Kidney epithelial cell (primary cell): ENCODE data around the gene MOV10L1. TPM values are rescaled to one million over a fixed set of nuclear protein-coding genes. Genes with fewer than 3 reads are reported as not detected.

ENCODE experiments used
- DNase-seq: peaks from one replicate; pipeline ENCODE4 v3.0.0-alpha.2; 2010; ENCODE audit warnings: low read depth
- H3K27me3 ChIP-seq: 2 replicates; pipeline ENCODE4 v1.6.0; 2011; ENCODE audit warnings: low read length; ENCODE audit not compliant: control insufficient read depth, insufficient read depth
- H3K36me3 ChIP-seq: 2 replicates; pipeline ENCODE4 v1.5.1; 2011; ENCODE audit warnings: low read length; ENCODE audit not compliant: control insufficient read depth, insufficient read depth
- H3K4me3 ChIP-seq: 2 replicates; pipeline ENCODE4 v1.5.1; 2011; ENCODE audit warnings: low read depth, mild to moderate bottlenecking, control low read depth, low read length
- CTCF ChIP-seq: IDR thresholded peaks from 2 replicates; pipeline ENCODE4 v1.5.1; 2011; ENCODE audit warnings: mild to moderate bottlenecking, moderate library complexity, low read length, control low read depth, inconsistent platforms; ENCODE audit not compliant: insufficient read depth, poor library complexity, severe bottlenecking
- total RNA-seq: library from RNA; depleted of rRNA; stranded (reverse); fragments of >200 nt; gene quantifications from 2 replicates; pipeline ENCODE4 v1.2.3, GENCODE V29; 2015

The MOV10L1 gene
- total RNA-seq, 1 donor from 2014 or later, result 1.7 TPM

GRCh38 chr22:50089231-50089630 lies 575 bp upstream of the MOV10L1 start:
- no peak for DNase-seq
- no peak for TF ChIP-seq CTCF

GRCh38 chr22:50090412-50090714 lies 557 bp downstream of the MOV10L1 start:
- peaks cover 5% of the 10 kb centered on the region for H3K27me3 ChIP-seq
- DNase-seq, result no peak
- no peak overlapping the region for H3K4me3 ChIP-seq
- no peak for TF ChIP-seq CTCF
- H3K36me3 ChIP-seq, result no peaks in the 10 kb centered on the region

More at GRCh38 chr22:50089231-50089630, 575 bp upstream of the MOV10L1 start:
- Histone ChIP-seq H3K4me3 (no peak overlapping the region), H3K27me3 (peaks cover 7% of the 10 kb centered on the region), H3K36me3 (no peaks in the 10 kb centered on the region)

- DNase-seq, result no peak
- H3K36me3 ChIP-seq, result no peaks in the 10 kb centered on the region
- TF ChIP-seq CTCF, result no peak
- H3K27me3 ChIP-seq, result peaks cover 5% of the 10 kb centered on the region
- no peak overlapping the region for H3K4me3 ChIP-seq
These were observed 1.4 kb downstream of the MOV10L1 start for GRCh38 chr22:50091092-50091768.

GRCh38 chr22:50092342-50092741 lies 2.5 kb downstream of the MOV10L1 start:
- TF ChIP-seq CTCF, result no peak
- Histone ChIP-seq H3K4me3 (no peak overlapping the region), H3K27me3 (peaks cover 5% of the 10 kb centered on the region), H3K36me3 (no peaks in the 10 kb centered on the region)
- DNase-seq, result no peak

GRCh38 chr22:50098052-50098451 lies 8.2 kb downstream of the MOV10L1 start:
- Histone ChIP-seq H3K4me3 (no peak overlapping the region), H3K27me3 (no peaks in the 10 kb centered on the region), H3K36me3 (no peaks in the 10 kb centered on the region)
- no peak for TF ChIP-seq CTCF
- no peak for DNase-seq

GRCh38 chr22:50101870-50102565 lies 12.2 kb downstream of the MOV10L1 start:
- no peaks in the 10 kb centered on the region for H3K27me3 ChIP-seq
- no peak for DNase-seq
- no peak overlapping the region for H3K4me3 ChIP-seq
- no peaks in the 10 kb centered on the region for H3K36me3 ChIP-seq
- no peak for TF ChIP-seq CTCF
